ENCODE results near the gene ZNF296.

- TF ChIP-seq POLR2A (IDR thresholded peaks at IDR 0.05; ENCODE audit: low read length), result no peak
- TF ChIP-seq GATA1 (IDR thresholded peaks at IDR 0.05; ENCODE audit: low read depth, low read length), result no peak
These were observed 37.4 kb upstream of the ZNF296 start for GRCh38 chr19:45113628-45114027.

All from erythroblast (primary cell).